NOMO-1 (cell line): ENCODE measurements around the gene RBM41.
A peak's percentile ranks its signal among the peaks of the same experiment; 100 is the strongest.

Source experiments
- DNase-seq, 2 experiments: peaks; one replicate each; lab custom pipeline; 2025; ENCODE audit not compliant: unreplicated experiment in 2 of 2; lab: John Stamatoyannopoulos, UW

Gene RBM41

GRCh38 chrX:107047622-107048021 is 71.0 kb downstream of the RBM41 start:
- no peak for DNase-seq

GRCh38 chrX:107029752-107030151 is 88.9 kb downstream of the RBM41 start:
- no peak for DNase-seq

- peak in 1 of 2 experiments; percentile 1 for DNase-seq
Measured at GRCh38 chrX:107025545-107025944, 93.1 kb downstream of the RBM41 start.

DNA sequence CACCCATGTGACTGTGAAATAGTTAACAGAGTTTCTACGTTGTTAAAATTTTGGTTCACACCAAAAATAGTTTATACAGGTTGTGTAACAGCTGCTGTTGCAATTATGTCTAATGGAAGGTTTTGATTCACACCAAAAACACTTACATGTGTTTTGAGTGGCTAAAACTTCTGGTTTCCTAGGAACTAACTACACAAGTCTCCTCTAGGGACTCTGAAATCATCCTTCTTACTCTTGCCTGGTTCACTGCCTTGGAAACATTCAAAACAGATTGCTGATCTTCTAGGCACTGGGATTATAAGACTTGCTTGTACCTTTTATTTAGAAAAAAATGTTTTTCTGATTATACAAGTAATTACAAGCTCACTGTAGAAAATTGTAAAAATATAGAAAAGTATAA is 103.7 kb downstream of the RBM41 start:
- DNase-seq: no peak
